T-cell (primary cell): ENCODE measurements around the gene LTO1. TPM values are rescaled to one million over a fixed set of nuclear protein-coding genes. Genes with fewer than 3 reads are reported as not detected.
A peak's percentile ranks its signal among the peaks of the same experiment; 100 is the strongest.

ENCODE experiments used
- ATAC-seq, 4 experiments: fragments of 200-7000 bp in 3 of 4; fragments of 150-1000 bp in 1 of 4; cut with Tn5 transposase; replicated peaks in 1 of 4; 1 replicate in 3 of 4; 2 replicates in 1 of 4; pipeline ENCODE4 v1.10.0; 2021; ENCODE audit warnings: moderate library complexity in 3 of 4, mild to moderate bottlenecking in 2 of 4, moderate number of reproducible peaks in 1 of 4
- CTCF ChIA-PET, 2 donors: fragments of 300-600 bp; sonication (Branson Sonifier 250); formaldehyde crosslinking; loops; one replicate each; lab custom pipeline; 2022; ENCODE audit warnings: antibody characterized with exemption in 2 of 2; lab: Charles Lee
- POLR2A ChIA-PET, 2 donors: fragments of 300-600 bp; sonication (Branson Sonifier 250); formaldehyde crosslinking; loops; one replicate each; lab custom pipeline; 2022; ENCODE audit warnings: antibody characterized with exemption in 2 of 2; lab: Charles Lee
- DNase-seq, 35 experiments: peaks; one replicate each; pipeline versions ENCODE4 v3.0.0 to v3.0.0-alpha.2; 2013 to 2023
- H3K27ac ChIP-seq: one replicate; pipeline ENCODE4 v1.5.1; 2013; ENCODE audit warnings: low read length
- H3K27me3 ChIP-seq, 2 experiments: replicated peaks in 1 of 2; 1 replicate in 1 of 2; 2 replicates in 1 of 2; pipeline versions ENCODE4 v1.6.1 to v1.7.0; 2013; ENCODE audit warnings: low read length in 1 of 2, mixed read lengths in 1 of 2; ENCODE audit not compliant: control insufficient read depth in 2 of 2, insufficient read depth in 2 of 2; ENCODE audit errors: extremely low read depth in 1 of 2
- H3K36me3 ChIP-seq, 2 donors: 1 replicate in 1 of 2; 2 replicates in 1 of 2; pipeline versions ENCODE4 v1.6.1 to v1.7.0; 2013; ENCODE audit warnings: low read length in 1 of 2; ENCODE audit not compliant: control insufficient read depth in 2 of 2, insufficient read depth in 1 of 2; ENCODE audit errors: extremely low read depth in 1 of 2
- H3K4me1 ChIP-seq, 2 experiments: 1 replicate in 1 of 2; 2 replicates in 1 of 2; pipeline versions ENCODE4 v1.6.1 to v1.7.0; 2013; ENCODE audit warnings: low read length in 2 of 2, mixed read lengths in 1 of 2; ENCODE audit not compliant: insufficient read depth in 2 of 2, control insufficient read depth in 1 of 2; ENCODE audit errors: extremely low read depth in 1 of 2
- H3K4me3 ChIP-seq, 2 donors: 1 replicate in 1 of 2; 2 replicates in 1 of 2; pipeline versions ENCODE4 v1.5.1 to v1.7.0; 2013; ENCODE audit warnings: mild to moderate bottlenecking in 2 of 2, low read length in 1 of 2, moderate library complexity in 1 of 2; ENCODE audit not compliant: control insufficient read depth in 1 of 2; ENCODE audit errors: extremely low read depth in 1 of 2
- H3K9me3 ChIP-seq: 2 replicates; pipeline ENCODE4 v1.7.0; 2013
- H3K27ac Mint-ChIP-seq, 2 donors: one replicate each; pipeline ENCODE4 v1.8.0; 2020 to 2021; ENCODE audit warnings: mild to moderate bottlenecking in 2 of 2, mixed read lengths in 2 of 2
- H3K27me3 Mint-ChIP-seq, 2 donors: one replicate each; pipeline ENCODE4 v1.8.0; 2021 to 2022; ENCODE audit warnings: mixed read lengths in 2 of 2
- H3K36me3 Mint-ChIP-seq: one replicate; pipeline ENCODE4 v1.8.0; 2021; ENCODE audit warnings: mixed read lengths
- H3K4me1 Mint-ChIP-seq, 3 donors: one replicate each; pipeline ENCODE4 v1.8.0; 2020 to 2022; ENCODE audit warnings: mixed read lengths in 3 of 3, mild to moderate bottlenecking in 1 of 3
- H3K4me3 Mint-ChIP-seq, 3 donors: one replicate each; pipeline ENCODE4 v1.8.0; 2020 to 2022; ENCODE audit warnings: mild to moderate bottlenecking in 3 of 3, mixed read lengths in 3 of 3, moderate library complexity in 3 of 3
- H3K9me3 Mint-ChIP-seq, 3 donors: one replicate each; pipeline ENCODE4 v1.8.0; 2020 to 2022; ENCODE audit warnings: mixed read lengths in 3 of 3
- WGBS: methylation state at CpG from one replicate; pipeline ENCODE4 v1.1.5; 2013; ENCODE audit warnings: missing lambda C conversion rate; ENCODE audit not compliant: insufficient coverage; 5-methylcytosine and 5-hydroxymethylcytosine counted together
- total RNA-seq, 35 experiments: library from RNA in 6 of 35; stranded (reverse) in 6 of 35; fragments of 120-200 nt in 1 of 35; gene quantifications; one replicate each; pipeline versions ENCODE4 v1.2.1 to v1.2.4 and lab custom pipeline; 2013 to 2026

LTO1 gene
- total RNA-seq, 5 donors from 2014 or later (not counting 1 experiment from before 2014, with no cell fraction given) = 31.8 to 64.2 (median 57.4) TPM

DNA sequence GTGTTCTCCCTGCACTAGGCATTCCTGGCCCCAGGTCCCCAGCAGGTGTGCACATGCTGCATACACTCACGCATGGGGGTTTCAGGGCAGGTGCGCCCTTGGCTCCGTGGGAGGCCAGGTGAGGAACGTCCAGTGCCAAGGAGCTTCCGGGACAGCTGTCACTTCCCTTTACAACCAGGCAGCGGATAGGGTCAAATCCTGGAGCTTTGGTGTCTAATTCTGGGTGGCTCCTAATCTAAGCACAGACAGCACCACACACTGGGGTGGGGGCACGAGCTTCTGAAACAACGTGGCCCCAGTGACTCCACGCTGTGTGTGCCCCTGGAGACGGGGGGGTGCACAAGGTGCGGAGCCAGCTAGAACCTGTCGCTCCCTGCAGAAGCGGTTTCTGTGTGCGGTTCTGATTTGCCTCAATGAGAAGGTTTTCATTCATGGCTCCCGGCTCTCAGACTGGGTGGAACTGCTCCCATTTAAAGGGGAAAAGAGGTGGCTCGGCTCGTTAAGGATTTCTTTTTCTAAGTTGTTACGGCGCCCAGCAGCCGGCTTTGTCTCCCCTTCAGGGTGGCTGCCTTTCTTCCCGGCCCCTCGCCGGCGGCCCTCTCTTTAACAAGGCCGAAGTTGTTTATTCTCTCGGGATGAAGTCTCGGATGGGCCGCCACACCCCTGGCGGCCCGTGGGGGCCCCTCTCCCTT, 29.2 kb downstream of the LTO1 start:
- Histone ChIP-seq H3K27ac (no peak overlapping the region), H3K4me1 (peaks cover 4 to 22% of the 10 kb centered on the region in 2 experiments), H3K4me3 (no peak overlapping the region), H3K9me3 (no peaks in the 10 kb centered on the region), H3K36me3 (no peaks in the 10 kb centered on the region), H3K27me3 (peaks cover 0 to 40% of the 10 kb centered on the region in 2 experiments)
- DNase-seq (no peak), ATAC-seq (no peak)
- WGBS = 89% methylated on average over 27 of the region's 30 CpGs
- no peaks in the 10 kb centered on the region for H3K36me3 Mint-ChIP-seq
- H3K27me3 Mint-ChIP-seq = peaks cover 4 to 5% of the 10 kb centered on the region in 2 donors
- H3K4me1 Mint-ChIP-seq = peaks cover 4 to 9% (median 7%) of the 10 kb centered on the region in 3 donors
- H3K4me3 Mint-ChIP-seq = no peak overlapping the region
- CTCF ChIA-PET = interaction anchor here in 1 of 2 donors (2.0 kb wide), 1 partner anchor 545 kb away, joined by 5 read pairs; no protein-coding TSS in a partner anchor
- POLR2A ChIA-PET = no interaction called here
- no peaks in the 10 kb centered on the region for H3K9me3 Mint-ChIP-seq
- H3K27ac Mint-ChIP-seq = no peak overlapping the region

DNA sequence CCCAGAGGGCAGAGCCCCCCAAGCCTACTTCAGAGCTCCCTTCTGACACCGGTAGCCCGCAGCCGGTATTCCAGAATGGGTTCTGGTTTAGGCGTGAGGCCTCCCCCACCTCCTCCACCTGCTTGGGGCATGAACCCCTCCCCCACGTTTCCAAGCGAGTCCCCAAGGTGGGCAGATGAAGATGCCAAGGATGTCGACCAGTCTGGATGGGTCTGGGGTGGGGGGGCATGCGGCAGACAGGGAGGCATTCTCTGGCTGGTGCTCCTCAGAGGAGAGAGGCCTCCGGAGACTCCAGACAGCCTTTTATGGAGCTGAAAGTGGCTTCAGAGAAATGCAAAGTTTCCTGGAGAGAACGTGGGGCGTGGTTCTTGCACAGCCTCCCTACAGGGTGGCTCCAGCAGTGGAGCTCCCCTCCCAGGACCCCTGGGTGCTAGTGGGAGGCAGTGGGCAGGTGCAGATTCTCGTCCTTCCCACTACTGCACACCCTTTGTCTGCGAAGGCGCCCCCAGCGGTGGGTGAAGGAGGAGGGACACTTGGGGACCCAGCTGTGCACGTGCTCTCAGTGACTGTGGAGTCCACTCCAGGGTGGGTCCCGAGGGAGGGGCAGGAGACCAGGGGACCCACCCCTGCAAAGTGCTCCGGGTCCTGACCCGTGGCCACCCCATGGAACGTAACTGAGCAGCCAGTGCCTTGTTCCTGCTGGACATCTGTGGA, 30.0 kb downstream of the LTO1 start:
- peaks cover 0 to 48% of the 10 kb centered on the region in 2 experiments for H3K27me3 ChIP-seq
- WGBS = 88% methylated on average over 12 of the region's 20 CpGs
- POLR2A ChIA-PET = no interaction called here
- ATAC-seq (no peak), DNase-seq (no peak)
- no peak overlapping the region for H3K4me3 ChIP-seq
- no peak overlapping the region for H3K27ac ChIP-seq
- peaks cover 11 to 12% of the 10 kb centered on the region in 2 donors for H3K27me3 Mint-ChIP-seq
- H3K9me3 Mint-ChIP-seq = no peaks in the 10 kb centered on the region
- no peaks in the 10 kb centered on the region for H3K36me3 ChIP-seq
- H3K4me3 Mint-ChIP-seq = no peak overlapping the region
- no peaks in the 10 kb centered on the region for H3K36me3 Mint-ChIP-seq
- peaks cover 4 to 30% of the 10 kb centered on the region in 2 experiments for H3K4me1 ChIP-seq
- CTCF ChIA-PET = interaction anchor here in 1 of 2 donors (1.4 to 2.0 kb wide), 2 partner anchors 540 to 544 kb away, joined by 3 to 5 read pairs; no protein-coding TSS in a partner anchor
- no peak overlapping the region for H3K27ac Mint-ChIP-seq
- no peaks in the 10 kb centered on the region for H3K9me3 ChIP-seq
- peaks cover 12 to 16% (median 13%) of the 10 kb centered on the region in 3 donors for H3K4me1 Mint-ChIP-seq

DNA sequence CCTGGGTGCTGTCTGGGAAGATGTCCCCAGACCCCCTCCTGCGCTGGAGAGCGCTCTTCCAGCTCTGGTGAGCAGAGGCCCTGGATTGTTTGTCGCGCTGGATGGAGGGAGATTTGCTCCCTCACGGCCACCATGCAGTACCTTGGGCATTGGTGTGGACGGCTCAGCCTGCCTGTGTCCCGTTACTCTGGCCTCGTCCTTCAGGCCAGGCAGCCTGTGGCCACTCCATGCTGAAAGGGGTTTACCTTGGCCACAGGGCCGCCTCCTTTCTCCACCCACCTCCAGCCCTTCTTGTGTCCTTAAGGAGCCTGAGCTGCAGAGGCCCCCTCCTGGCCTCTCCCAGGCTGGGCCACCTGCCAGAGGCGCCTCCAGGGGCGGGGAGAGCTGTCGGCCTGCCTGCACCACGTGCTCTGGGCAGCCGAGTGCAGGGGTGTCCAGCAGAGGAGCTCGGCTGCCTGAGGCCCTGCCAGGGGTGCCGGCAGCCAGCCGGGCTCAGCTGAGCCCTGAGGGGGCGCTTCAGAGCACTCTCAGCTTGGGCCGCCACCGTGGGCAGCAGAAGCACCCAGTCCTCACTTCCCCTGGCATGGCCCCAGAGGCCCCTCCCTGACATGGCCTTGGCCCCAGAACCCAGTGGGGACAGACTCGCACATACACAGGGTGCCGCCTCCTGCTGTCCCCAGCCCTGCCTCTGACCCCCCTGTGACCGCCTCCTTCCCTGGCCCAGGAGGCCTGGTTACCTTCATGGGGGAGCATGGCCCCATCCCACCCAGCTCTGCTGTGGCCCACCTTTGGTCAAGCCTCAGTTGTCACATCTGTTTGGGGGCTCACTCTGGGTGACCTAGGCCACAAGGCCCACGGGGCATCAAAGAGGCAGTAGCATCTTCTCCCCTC, 30.8 kb downstream of the LTO1 start:
- peaks cover 16 to 19% of the 10 kb centered on the region in 2 donors for H3K27me3 Mint-ChIP-seq
- CTCF ChIA-PET = interaction anchor here in 1 of 2 donors (1.2 to 2.0 kb wide), 3 partner anchors 539 to 543 kb away, joined by 3 to 5 read pairs (median 4); no protein-coding TSS in a partner anchor
- no peaks in the 10 kb centered on the region for H3K36me3 ChIP-seq
- H3K4me1 Mint-ChIP-seq = peaks cover 16 to 22% (median 20%) of the 10 kb centered on the region in 3 donors
- ATAC-seq (no peak), DNase-seq (no peak)
- no peak overlapping the region for H3K27ac Mint-ChIP-seq
- H3K9me3 Mint-ChIP-seq = no peaks in the 10 kb centered on the region
- H3K4me1 ChIP-seq = peaks cover 6 to 35% of the 10 kb centered on the region in 2 experiments
- H3K9me3 ChIP-seq = no peaks in the 10 kb centered on the region
- peak overlapping the region; percentile 41 to 88 (median 77) for H3K4me3 Mint-ChIP-seq
- no peak overlapping the region for H3K4me3 ChIP-seq
- H3K27me3 ChIP-seq = peaks cover 4 to 56% of the 10 kb centered on the region in 2 experiments
- no peak overlapping the region for H3K27ac ChIP-seq
- H3K36me3 Mint-ChIP-seq = no peaks in the 10 kb centered on the region
- POLR2A ChIA-PET = no interaction called here
- WGBS = 87% methylated on average over 20 of the region's 24 CpGs

DNA sequence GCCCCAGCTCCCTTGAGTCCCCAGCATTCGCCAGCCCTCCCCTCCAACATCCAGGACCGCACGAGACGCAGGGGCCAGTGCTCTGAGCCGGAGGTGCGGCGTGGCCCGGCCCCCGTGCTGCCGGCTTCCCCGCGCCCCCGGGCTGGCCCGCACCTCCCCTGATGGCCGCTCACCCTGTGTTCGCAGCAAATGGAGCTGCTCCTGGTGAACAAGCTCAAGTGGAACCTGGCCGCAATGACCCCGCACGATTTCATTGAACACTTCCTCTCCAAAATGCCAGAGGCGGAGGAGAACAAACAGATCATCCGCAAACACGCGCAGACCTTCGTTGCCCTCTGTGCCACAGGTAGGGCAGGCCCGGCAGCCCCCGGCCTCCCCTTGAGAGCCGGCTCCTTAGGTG, 31.5 kb downstream of the LTO1 start:
- Mint-ChIP-seq H3K4me1 (peaks cover 16 to 25% (median 22%) of the 10 kb centered on the region in 3 donors), H3K27me3 (peaks cover 17 to 23% of the 10 kb centered on the region in 2 donors), H3K9me3 (no peaks in the 10 kb centered on the region), H3K27ac (no peak overlapping the region), H3K4me3 (peak overlapping the region; percentile 41 to 88 (median 77)), H3K36me3 (no peaks in the 10 kb centered on the region)
- Histone ChIP-seq H3K36me3 (no peaks in the 10 kb centered on the region), H3K4me3 (no peak overlapping the region), H3K9me3 (no peaks in the 10 kb centered on the region), H3K27ac (no peak overlapping the region), H3K4me1 (peaks cover 8 to 41% of the 10 kb centered on the region in 2 experiments), H3K27me3 (peaks cover 4 to 63% of the 10 kb centered on the region in 2 experiments)
- WGBS = 87% methylated on average over 27 of the region's 27 CpGs
- ChIA-PET CTCF (interaction anchor here (0.6 to 1.4 kb wide), 4 partner anchors 89 to 542 kb away, joined by 3 to 5 read pairs (median 4); no protein-coding TSS in a partner anchor), POLR2A (no interaction called here)
- DNase-seq = no peak
- ATAC-seq = peak in 1 of 4 experiments; percentile 7

DNA sequence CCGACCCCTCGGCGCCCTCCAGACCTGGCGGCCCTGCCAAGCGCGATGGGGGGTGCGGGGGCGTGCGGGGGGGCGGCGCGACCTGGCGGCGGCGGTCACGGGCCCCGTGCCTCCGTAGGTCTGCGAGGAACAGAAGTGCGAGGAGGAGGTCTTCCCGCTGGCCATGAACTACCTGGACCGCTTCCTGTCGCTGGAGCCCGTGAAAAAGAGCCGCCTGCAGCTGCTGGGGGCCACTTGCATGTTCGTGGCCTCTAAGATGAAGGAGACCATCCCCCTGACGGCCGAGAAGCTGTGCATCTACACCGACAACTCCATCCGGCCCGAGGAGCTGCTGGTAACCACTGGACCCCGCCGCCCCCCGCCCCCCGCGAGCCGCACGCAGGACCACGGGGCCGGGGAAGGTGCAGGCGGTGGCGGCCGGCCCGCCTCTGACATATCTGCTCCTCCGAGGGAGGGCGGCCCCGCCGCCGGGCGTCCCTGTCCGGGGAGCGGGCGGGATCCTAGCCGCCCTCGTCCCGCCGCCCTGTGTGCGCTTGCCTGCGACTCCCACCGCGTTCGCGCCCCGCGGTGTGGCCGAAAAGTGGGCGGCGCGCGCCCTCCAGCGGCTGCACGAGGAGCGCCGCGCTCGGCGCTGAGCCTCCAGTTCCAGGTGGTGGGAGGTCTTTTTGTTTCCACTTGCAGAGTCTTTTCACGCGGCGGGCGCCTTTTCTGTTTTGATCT, 32.1 kb downstream of the LTO1 start:
- H3K27ac Mint-ChIP-seq = no peak overlapping the region
- peaks cover 11 to 46% of the 10 kb centered on the region in 2 experiments for H3K4me1 ChIP-seq
- H3K4me3 ChIP-seq = peak overlapping the region; percentile 35 to 62
- under 1% methylated on average over 65 of the region's 81 CpGs for WGBS
- no peaks in the 10 kb centered on the region for H3K9me3 ChIP-seq
- H3K27me3 ChIP-seq = peaks cover 6 to 66% of the 10 kb centered on the region in 2 experiments
- DNase-seq (peak; percentile 46 to 89 (median 70)), ATAC-seq (peak; percentile 83 to 88 (median 85))
- H3K9me3 Mint-ChIP-seq = no peaks in the 10 kb centered on the region
- peaks cover 16 to 29% (median 25%) of the 10 kb centered on the region in 3 donors for H3K4me1 Mint-ChIP-seq
- no peaks in the 10 kb centered on the region for H3K36me3 Mint-ChIP-seq
- H3K27me3 Mint-ChIP-seq = peaks cover 21 to 26% of the 10 kb centered on the region in 2 donors
- CTCF ChIA-PET = interaction anchor here (0.5 to 1.2 kb wide), 5 partner anchors 88 to 543 kb away, joined by 3 to 5 read pairs (median 3); no protein-coding TSS in a partner anchor
- POLR2A ChIA-PET = interaction anchor here in 1 of 2 donors (0.6 kb wide), 1 partner anchor 1151 kb away, joined by 3 read pairs; no protein-coding TSS in a partner anchor
- peak overlapping the region; percentile 75 to 88 (median 77) for H3K4me3 Mint-ChIP-seq
- H3K36me3 ChIP-seq = no peaks in the 10 kb centered on the region
- no peak overlapping the region for H3K27ac ChIP-seq
